ENCODE results near the gene ARRB1. TPM values are rescaled to one million over a fixed set of nuclear protein-coding genes. Genes with fewer than 3 reads are reported as not detected.

Gene ARRB1
- total and polyA plus RNA-seq, 2 donors from 2014 or later = 17.6 to 53.8 TPM

GRCh38 chr11:75303544-75304224, 47.8 kb downstream of the ARRB1 start:
- Histone ChIP-seq H3K4me3 (ENCODE audit: low read length in 3 of 3) (no peak overlapping the region), H3K4me1 (ENCODE audit: control insufficient read depth in 2 of 3, insufficient read depth in 2 of 3, low read depth in 1 of 3, low read length in 3 of 3) (peaks cover 0 to 11% (median 0%) of the 10 kb centered on the region in 3 donors), H3K36me3 (ENCODE audit: control insufficient read depth in 2 of 3, insufficient read depth in 3 of 3, low read length in 3 of 3) (no peaks in the 10 kb centered on the region), H3K27ac (ENCODE audit: low read depth in 2 of 2, low read length in 2 of 2) (no peak overlapping the region), H3K9ac (ENCODE audit: low read length in 3 of 3) (no peak overlapping the region), H3K27me3 (ENCODE audit: control insufficient read depth, insufficient read depth, low read length) (no peaks in the 10 kb centered on the region), H3K9me3 (ENCODE audit: control insufficient read depth in 2 of 3, insufficient read depth in 1 of 3, low read length in 3 of 3) (no peaks in the 10 kb centered on the region)
- DNase-seq (peak in 1 of 5 donors; percentile 3), FAIRE-seq (no peak)
- no peak for TF ChIP-seq CTCF (IDR thresholded peaks at IDR 0.05; ENCODE audit: borderline replicate concordance, extremely low read depth, insufficient read depth)
- intact Hi-C loops (cut with DNase I) = no loop called here

GRCh38 chr11:75302371-75302770, 49.1 kb downstream of the ARRB1 start:
- Histone ChIP-seq H3K27me3 (ENCODE audit: control insufficient read depth, insufficient read depth, low read length) (no peaks in the 10 kb centered on the region), H3K4me3 (ENCODE audit: low read length in 3 of 3) (no peak overlapping the region), H3K27ac (ENCODE audit: low read depth in 2 of 2, low read length in 2 of 2) (no peak overlapping the region), H3K36me3 (ENCODE audit: control insufficient read depth in 2 of 3, insufficient read depth in 3 of 3, low read length in 3 of 3) (no peaks in the 10 kb centered on the region), H3K9me3 (ENCODE audit: control insufficient read depth in 2 of 3, insufficient read depth in 1 of 3, low read length in 3 of 3) (no peaks in the 10 kb centered on the region), H3K4me1 (ENCODE audit: control insufficient read depth in 2 of 3, insufficient read depth in 2 of 3, low read depth in 1 of 3, low read length in 3 of 3) (peaks cover 0 to 10% (median 0%) of the 10 kb centered on the region in 3 donors), H3K9ac (ENCODE audit: low read length in 3 of 3) (no peak overlapping the region)
- TF ChIP-seq CTCF (IDR thresholded peaks at IDR 0.05; ENCODE audit: borderline replicate concordance, extremely low read depth, insufficient read depth) = no peak
- DNase-seq (peak in 1 of 5 donors; percentile 45), FAIRE-seq (no peak)
- intact Hi-C loops (cut with DNase I) = no loop called here

- DNase-seq = peak in 1 of 5 donors; percentile 60
- H3K4me3 ChIP-seq (ENCODE audit: low read length in 3 of 3) = no peak overlapping the region
- FAIRE-seq = no peak
- TF ChIP-seq CTCF (IDR thresholded peaks at IDR 0.05; ENCODE audit: borderline replicate concordance, extremely low read depth, insufficient read depth) = no peak
- H3K27ac ChIP-seq (ENCODE audit: low read depth in 2 of 2, low read length in 2 of 2) = no peak overlapping the region
- no peak overlapping the region for H3K9ac ChIP-seq (ENCODE audit: low read length in 3 of 3)
- no peaks in the 10 kb centered on the region for H3K36me3 ChIP-seq (ENCODE audit: control insufficient read depth in 2 of 3, insufficient read depth in 3 of 3, low read length in 3 of 3)
- H3K4me1 ChIP-seq (ENCODE audit: control insufficient read depth in 2 of 3, insufficient read depth in 2 of 3, low read depth in 1 of 3, low read length in 3 of 3) = peaks cover 0 to 9% (median 0%) of the 10 kb centered on the region in 3 donors
- no peaks in the 10 kb centered on the region for H3K9me3 ChIP-seq (ENCODE audit: control insufficient read depth in 2 of 3, insufficient read depth in 1 of 3, low read length in 3 of 3)
- no peaks in the 10 kb centered on the region for H3K27me3 ChIP-seq (ENCODE audit: control insufficient read depth, insufficient read depth, low read length)
- intact Hi-C loops (cut with DNase I) = no loop called here
These were observed 49.7 kb downstream of the ARRB1 start for GRCh38 chr11:75301601-75302345.
